K562 (cell line): ENCODE measurements around the gene UBE3B. TPM values are rescaled to one million over a fixed set of nuclear protein-coding genes. Genes with fewer than 3 reads are reported as not detected.

Source experiments
- ATAC-seq: fragments of 200-7000 bp; cut with Tn5 transposase; 3 replicates; pipeline ENCODE4 v1.9.1; 2020; ENCODE audit warnings: moderate library complexity
- BruUV-seq: library from RNA; stranded (reverse); fragments of 400-500 nt; replicated peaks from 2 replicates; lab custom pipeline; 2021; lab: Mats Ljungman, UMichigan
- CTCF ChIA-PET: fragments of 300-600 bp; formaldehyde crosslinking; extraction: SDS; loops from one replicate; lab custom pipeline; 2021; ENCODE audit warnings: low intra/inter-chr PET ratio; lab: Yijun Ruan, JAX
- POLR2A ChIA-PET: fragments of 300-600, 350-650 bp; sonication (Branson Sonifier 250); formaldehyde crosslinking; extraction: SDS; loops from one replicate; lab custom pipeline; 2021; ENCODE audit warnings: antibody characterized with exemption, inconsistent platforms; lab: Yijun Ruan, JAX
- DNase-seq, 4 experiments: peaks; one replicate each; pipeline versions ENCODE4 v3.0.0 to v3.0.0-alpha.2; 2011 to 2018; ENCODE audit warnings: low spot score in 3 of 4, mixed read lengths in 3 of 4; ENCODE audit errors: extremely low read depth in 1 of 4
- FAIRE-seq: peaks from 2 replicates; lab custom pipeline; 2011; peaks lifted over from hg19 to GRCh38; lab: Jason Lieb, UNC
- H2AFZ ChIP-seq: 2 replicates; pipeline ENCODE4 v1.6.0; 2011; ENCODE audit warnings: low read depth, low read length, control low read depth, inconsistent platforms
- H3K27ac ChIP-seq: fragments of 200-600 bp; 3 replicates; pipeline ENCODE4 v1.8.0; 2011; ENCODE audit warnings: low read depth, mild to moderate bottlenecking, control low read depth, inconsistent platforms, low read length, moderate library complexity, mixed read lengths; ENCODE audit errors: extremely low read depth
- H3K27me3 ChIP-seq, 2 experiments: fragments of 300-600 bp in 1 of 2; 2 replicates in 1 of 2; 3 replicates in 1 of 2; pipeline versions ENCODE4 v1.6.0 to v1.8.0; 2011; ENCODE audit warnings: inconsistent platforms in 2 of 2, low read length in 2 of 2, mild to moderate bottlenecking in 1 of 2, mixed read lengths in 1 of 2, moderate library complexity in 1 of 2; ENCODE audit not compliant: control insufficient read depth in 2 of 2, insufficient read depth in 2 of 2
- H3K36me3 ChIP-seq: fragments of 300-600 bp; 3 replicates; pipeline ENCODE4 v1.8.0; 2011; ENCODE audit warnings: mild to moderate bottlenecking, low read length, inconsistent platforms; ENCODE audit not compliant: control insufficient read depth, insufficient read depth
- H3K4me1 ChIP-seq, 2 experiments: fragments of 200-600 bp in 1 of 2; replicated peaks in 1 of 2; 2 replicates in 1 of 2; 3 replicates in 1 of 2; pipeline versions ENCODE4 v1.5.1 to v1.8.0; 2011; ENCODE audit warnings: inconsistent platforms in 2 of 2, low read length in 2 of 2, mild to moderate bottlenecking in 1 of 2, mixed read lengths in 1 of 2, moderate library complexity in 1 of 2; ENCODE audit not compliant: control insufficient read depth in 2 of 2, insufficient read depth in 2 of 2
- H3K4me2 ChIP-seq: 2 replicates; pipeline ENCODE4 v1.6.1; 2011; ENCODE audit warnings: low read length, control low read depth, inconsistent platforms, mixed read lengths; ENCODE audit not compliant: insufficient read depth
- H3K4me3 ChIP-seq: fragments of 200-600 bp; sonication (generic), shearing (Covaris generic); 2 replicates; pipeline ENCODE4 v1.5.1; 2016; ENCODE audit warnings: control low read depth, inconsistent platforms
- H3K79me2 ChIP-seq: fragments of 200-600 bp; 3 replicates; pipeline ENCODE4 v1.8.0; 2011; ENCODE audit warnings: low read length, inconsistent platforms; ENCODE audit not compliant: control insufficient read depth, insufficient read depth
- H3K9ac ChIP-seq, 2 experiments: 2 replicates each; pipeline versions ENCODE4 v1.6.0 to v1.6.1; 2011; ENCODE audit warnings: low read depth in 2 of 2, low read length in 2 of 2, control low read depth in 1 of 2, inconsistent platforms in 1 of 2, mild to moderate bottlenecking in 1 of 2, mixed read lengths in 1 of 2; ENCODE audit not compliant: insufficient read depth in 1 of 2
- H3K9me1 ChIP-seq: one replicate; pipeline ENCODE4 v1.6.0; 2011; ENCODE audit warnings: inconsistent platforms, mild to moderate bottlenecking, low read length, moderate library complexity; ENCODE audit not compliant: control insufficient read depth, insufficient read depth
- H3K9me3 ChIP-seq: replicated peaks from 2 replicates; pipeline ENCODE4 v1.5.1; 2011; ENCODE audit warnings: low read depth, low read length, inconsistent platforms; ENCODE audit not compliant: control insufficient read depth, insufficient read depth
- H4K20me1 ChIP-seq: replicated peaks from 2 replicates; pipeline ENCODE4 v1.6.1; 2011; ENCODE audit warnings: low read length, inconsistent platforms, mixed read lengths; ENCODE audit not compliant: control insufficient read depth, insufficient read depth
- AFF1 ChIP-seq, 2 experiments: fragments of 450-650 bp; IDR thresholded peaks; 2 replicates each; pipeline ENCODE4 v1.6.1; 2018; ENCODE audit warnings: mild to moderate bottlenecking in 2 of 2, low read depth in 1 of 2; ENCODE audit not compliant: partially characterized antibody in 2 of 2
- ASH1L ChIP-seq: fragments of 450-650 bp; IDR thresholded peaks from 2 replicates; pipeline ENCODE4 v1.6.1; 2018; ENCODE audit warnings: borderline replicate concordance, mild to moderate bottlenecking, low read depth; ENCODE audit not compliant: partially characterized antibody
- BRD9 ChIP-seq: fragments of 450-650 bp; IDR thresholded peaks from 2 replicates; pipeline ENCODE4 v1.6.1; 2018; ENCODE audit warnings: low read depth; ENCODE audit not compliant: partially characterized antibody
- CREB1 ChIP-seq, 2 experiments: sonication (generic) in 1 of 2; formaldehyde crosslinking in 1 of 2; IDR thresholded peaks; 2 replicates each; pipeline versions ENCODE4 v1.6.1 to v1.8.0; 2012 to 2022; ENCODE audit warnings: inconsistent platforms in 1 of 2, mild to moderate bottlenecking in 1 of 2, missing genetic modification reagents in 1 of 2, moderate library complexity in 1 of 2
- JUN ChIP-seq, 2 experiments: sonication (generic) in 1 of 2; formaldehyde crosslinking in 1 of 2; IDR thresholded peaks; 2 replicates each; pipeline versions ENCODE4 v1.6.1 to v1.8.0; 2012 to 2022; ENCODE audit warnings: borderline replicate concordance in 2 of 2, mild to moderate bottlenecking in 2 of 2, improper control_type of control experiment in 1 of 2, low read depth in 1 of 2, low read length in 1 of 2, missing genetic modification reagents in 1 of 2
- MEF2A ChIP-seq: IDR thresholded peaks from 2 replicates; pipeline ENCODE4 v1.6.1; 2011; ENCODE audit warnings: low read depth, mild to moderate bottlenecking, low read length, moderate library complexity; ENCODE audit not compliant: control insufficient read depth
- PHTF2 ChIP-seq: fragments of 250-450 bp; sonication (Bioruptor Pico); IDR thresholded peaks from 2 replicates; pipeline ENCODE4 v1.5.0; 2021; ENCODE audit warnings: mild to moderate bottlenecking
- RERE ChIP-seq: sonication (generic); formaldehyde crosslinking; IDR thresholded peaks from 2 replicates; pipeline ENCODE4 v1.8.0; 2023; ENCODE audit warnings: missing genetic modification reagents, mild to moderate bottlenecking, borderline replicate concordance
- TAL1 ChIP-seq: fragments of 450-650 bp; IDR thresholded peaks from 2 replicates; pipeline ENCODE4 v1.6.1; 2016; ENCODE audit warnings: mild to moderate bottlenecking
- ZBTB8A ChIP-seq: fragments of 450-650 bp; IDR thresholded peaks from 2 replicates; pipeline ENCODE4 v1.6.1; 2018; ENCODE audit warnings: mild to moderate bottlenecking, moderate library complexity; ENCODE audit not compliant: partially characterized antibody
- WGBS: fragments of 100-300 bp; shearing (Covaris generic); methylation state at CpG from one replicate; pipeline ENCODE4 v1.1.6; 2016; ENCODE audit warnings: low coverage, mixed read lengths; ENCODE audit not compliant: insufficient coverage; ENCODE audit errors: missing lambda C conversion rate; 5-methylcytosine and 5-hydroxymethylcytosine counted together
- in situ Hi-C: fragments of 300-500 bp; cut with MboI; formaldehyde crosslinking; loops from 4 replicates; pipeline ENCODE4 v1.15.0; 2018; ENCODE audit warnings: inconsistent platforms, mixed read lengths
- intact Hi-C: fragments of 100-400 bp; cut with micrococcal nuclease; formaldehyde crosslinking; loops from 2 replicates; pipeline ENCODE4 v1.14.2; 2022
- polyA plus RNA-seq, 8 experiments: library from polyadenylated mRNA; depleted of rRNA in 4 of 8; stranded (reverse) in 5 of 8; unstranded in 3 of 8; fragments of >200 nt; fragmentation: Nextera tagmentation in 2 of 8; fragmentation: Illumina TruSeq in 1 of 8; extraction: Ambion mirVana in 2 of 8; extraction: Trizol in 1 of 8; gene quantifications; 2 replicates each; pipeline versions ENCODE4 v1.2.1 to v1.2.3, GENCODE V29; 2011 to 2014; ENCODE audit warnings: inconsistent platforms in 1 of 8, missing spikeins in 1 of 8
- total RNA-seq, 7 experiments: library from RNA; depleted of rRNA in 6 of 7; stranded (reverse); fragments of >200 nt in 6 of 7; fragmentation: Illumina TruSeq in 2 of 7; extraction: Trizol in 2 of 7; gene quantifications; 2 replicates each; pipeline versions ENCODE4 v1.2.1 to v1.2.3, GENCODE V29; 2011 to 2021; ENCODE audit warnings: low replicate concordance in 1 of 7

UBE3B gene
- total and polyA plus RNA-seq, 9 of the 15 experiments (the other 6 are each of a cell fraction or from before 2014, with no cell fraction given), result 7.6 to 23.6 (median 15.5) TPM

GRCh38 chr12:109513051-109513450 lies 35.6 kb downstream of the UBE3B start (continued):
- TF ChIP-seq ZBTB8A, result no peak
- no peak for TF ChIP-seq JUN (IDR thresholded peaks at IDR 0.05; ENCODE audit: borderline replicate concordance, low read depth, low read length)
- TF ChIP-seq JUN (CRISPR knock-in tag; IDR thresholded peaks at IDR 0.05; ENCODE audit: borderline replicate concordance), result no peak
- TF ChIP-seq ASH1L, result no peak
- TF ChIP-seq AFF1 (IDR thresholded peaks at IDR 0.05; ENCODE audit: low read depth in 1 of 2, partially characterized antibody in 2 of 2), result no peak
- no peak for TF ChIP-seq TAL1
- no peak for TF ChIP-seq BRD9
- TF ChIP-seq, all 486 proteins: peak for 0

GRCh38 chr12:109513977-109514376 lies 36.5 kb downstream of the UBE3B start:
- Histone ChIP-seq H3K79me2 (no peaks in the 10 kb centered on the region), H2AFZ (no peak overlapping the region), H3K9ac (no peak overlapping the region), H3K27me3 (no peaks in the 10 kb centered on the region), H3K4me1 (no peaks in the 10 kb centered on the region), H3K4me3 (no peak overlapping the region), H3K9me3 (no peaks in the 10 kb centered on the region), H3K36me3 (peaks cover 47% of the 10 kb centered on the region), H3K9me1 (no peaks in the 10 kb centered on the region), H3K4me2 (no peak overlapping the region), H4K20me1 (no peaks in the 10 kb centered on the region), H3K27ac (no peak overlapping the region)
- no peak for FAIRE-seq
- no peak for ATAC-seq
- 76% methylated on average over 4 of the region's 4 CpGs for WGBS
- ChIA-PET CTCF (no interaction called here), POLR2A (no interaction called here)
- DNase-seq, result no peak
- in situ Hi-C loops, result no loop called here
- no TSS peak for BruUV-seq
- intact Hi-C loops, result loop anchor here (10.0 kb wide), 2 partner anchors 81 to 89 kb away; no protein-coding TSS in a partner anchor
- no peak for TF ChIP-seq PHTF2
- TF ChIP-seq MEF2A, result no peak
- TF ChIP-seq RERE, result no peak
- no peak for TF ChIP-seq CREB1 (IDR thresholded peaks at IDR 0.05)
- no peak for TF ChIP-seq CREB1 (CRISPR knock-in tag; IDR thresholded peaks at IDR 0.05)
